ENCODE data around the gene FZD8.

FZD8 gene

GRCh38 chr10:35600193-35600592 lies 41.9 kb downstream of the FZD8 start:
- DNase-seq = no peak

DNA sequence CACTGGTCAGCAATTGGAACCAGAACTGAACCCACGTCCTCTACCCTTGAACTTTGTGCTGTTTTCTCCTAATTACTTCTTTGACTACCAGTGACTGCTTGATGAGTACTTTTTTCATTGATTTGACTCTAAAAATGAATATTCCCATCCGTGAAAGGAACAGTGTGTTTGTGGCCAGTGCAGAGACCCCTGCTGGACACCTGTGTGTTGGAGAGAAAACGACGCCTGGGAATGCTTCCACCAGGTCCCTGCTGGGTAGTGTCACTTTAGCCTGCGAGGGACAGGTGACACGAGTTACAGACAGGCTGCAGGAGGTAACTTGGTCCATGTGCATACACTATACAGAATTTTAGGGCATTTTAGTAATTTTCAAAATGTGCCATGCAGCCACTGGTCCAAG lies 43.7 kb downstream of the FZD8 start:
- no peak for DNase-seq

- no peak for DNase-seq
Measured at GRCh38 chr10:35595106-35595505, 47.0 kb downstream of the FZD8 start.

- no peak for DNase-seq
Measured at GRCh38 chr10:35594115-35595079, 47.7 kb downstream of the FZD8 start.

DNA sequence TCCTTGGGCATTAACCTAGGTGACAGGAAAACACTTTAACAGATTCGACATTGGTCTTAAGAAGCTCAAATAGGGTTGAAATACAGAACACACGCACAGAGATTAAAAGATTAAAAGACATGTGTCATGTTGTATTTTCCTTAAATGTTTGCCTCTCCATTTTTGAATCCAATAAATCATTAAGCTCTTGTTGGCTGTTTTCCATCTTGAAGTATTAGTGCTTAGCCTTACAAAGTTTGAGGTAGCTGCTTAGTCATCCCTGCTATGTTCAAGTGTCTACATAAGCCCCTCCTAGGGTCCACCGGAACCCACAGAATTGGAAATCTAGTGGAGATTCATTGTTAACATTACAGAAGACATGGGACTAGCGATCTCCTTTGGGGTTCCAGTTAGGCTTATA lies 49.7 kb downstream of the FZD8 start:
- DNase-seq = no peak

- no peak for DNase-seq
Measured at GRCh38 chr10:35588836-35589235, 53.3 kb downstream of the FZD8 start.
